Measurements from ENCODE around the gene TAF12.

- no peak for TF ChIP-seq POLR2AphosphoS5 (IDR thresholded peaks at IDR 0.05; ENCODE audit: low read depth, low read length)
- TF ChIP-seq POLR2A (IDR thresholded peaks at IDR 0.05; ENCODE audit: low read depth, low read length): no peak
These were observed 28.4 kb upstream of the TAF12 start for GRCh38 chr1:28671254-28671780.
